SK-N-MC (cell line): ENCODE results near the gene SERPING1.

Experiments used
- DNase-seq: peaks from one replicate; pipeline ENCODE4 v3.0.0-alpha.2; 2011; ENCODE audit warnings: low read depth, low spot score
- H3K27ac ChIP-seq: fragments of 200-600 bp; sonication (generic); 2 replicates; pipeline ENCODE4 v1.5.1; 2016; ENCODE audit warnings: mixed run types
- H3K36me3 ChIP-seq: fragments of 200-600 bp; sonication (generic); 2 replicates; pipeline ENCODE4 v1.6.1; 2017; ENCODE audit warnings: antibody characterized with exemption, low read length, mixed read lengths; ENCODE audit not compliant: insufficient read depth
- H3K4me3 ChIP-seq: fragments of 200-600 bp; sonication (generic); 2 replicates; pipeline ENCODE4 v1.5.1; 2016
- H3K9ac ChIP-seq: fragments of 200-600 bp; sonication (generic); 2 replicates; pipeline ENCODE4 v1.8.0; 2017; ENCODE audit warnings: mixed run types, mixed read lengths; ENCODE audit not compliant: insufficient read length
- H3K9me3 ChIP-seq: fragments of 200-600 bp; sonication (generic); 2 replicates; pipeline ENCODE4 v1.6.1; 2017; ENCODE audit warnings: low read depth, mild to moderate bottlenecking, antibody characterized with exemption, low read length, moderate library complexity, mixed read lengths
- EZH2 ChIP-seq: fragments of 200-600 bp; sonication (generic); IDR thresholded peaks from one replicate; pipeline ENCODE4 v1.6.1; 2017; ENCODE audit warnings: antibody characterized with exemption
- FOXP2 ChIP-seq: optimal IDR thresholded peaks from 2 replicates; pipeline ENCODE3; 2011; ENCODE audit warnings: mild to moderate bottlenecking, moderate library complexity; ENCODE audit not compliant: insufficient read depth; ENCODE audit errors: extremely low read length, control extremely low read depth
- POLR2AphosphoS5 ChIP-seq: IDR thresholded peaks from 2 replicates; pipeline ENCODE4 v1.6.1; 2012; ENCODE audit warnings: mild to moderate bottlenecking, low read depth, low read length, borderline replicate concordance

SERPING1 gene

DNA sequence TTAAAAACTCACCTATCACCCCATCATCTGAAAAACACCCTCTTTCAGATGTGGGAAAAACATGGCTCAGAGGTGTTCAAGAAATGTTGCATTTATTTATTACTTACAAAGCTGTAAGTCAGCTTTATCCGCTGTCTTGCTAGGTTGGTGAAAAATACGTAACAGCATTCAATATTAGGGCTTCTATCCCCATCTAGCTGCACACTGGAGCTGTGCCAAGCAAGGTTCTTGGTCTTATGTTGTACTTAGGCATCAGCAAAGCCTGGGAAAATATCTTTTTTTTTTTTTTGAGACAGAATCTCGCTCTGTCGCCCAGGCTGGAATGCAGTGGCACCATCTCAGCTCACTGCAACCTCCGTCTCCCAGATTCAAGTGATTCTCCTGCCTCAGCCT, 7.5 kb downstream of the SERPING1 start:
- Histone ChIP-seq H3K27ac (no peak overlapping the region; the same call in 1 of the 2 replicates), H3K9ac (no peak overlapping the region), H3K4me3 (no peak overlapping the region), H3K36me3 (no peaks in the 10 kb centered on the region), H3K9me3 (no peaks in the 10 kb centered on the region)
- no peak for TF ChIP-seq POLR2AphosphoS5
- TF ChIP-seq FOXP2: no peak
- no peak for TF ChIP-seq EZH2
- no peak for DNase-seq

- TF ChIP-seq EZH2 (no peak), FOXP2 (no peak)
- Histone ChIP-seq H3K9ac (no peak overlapping the region), H3K9me3 (no peaks in the 10 kb centered on the region), H3K27ac (no peak overlapping the region), H3K36me3 (no peaks in the 10 kb centered on the region), H3K4me3 (no peak overlapping the region)
- no peak for DNase-seq
These were observed 12.7 kb downstream of the SERPING1 start for GRCh38 chr11:57610170-57610569.

GRCh38 chr11:57614234-57614772, 16.8 kb downstream of the SERPING1 start:
- Histone ChIP-seq H3K9ac (no peak overlapping the region), H3K4me3 (no peak overlapping the region), H3K36me3 (no peaks in the 10 kb centered on the region), H3K27ac (no peak overlapping the region), H3K9me3 (no peaks in the 10 kb centered on the region)
- no peak for DNase-seq
- TF ChIP-seq FOXP2: no peak
- no peak for TF ChIP-seq POLR2AphosphoS5
- no peak for TF ChIP-seq EZH2

- no peak for TF ChIP-seq EZH2
- TF ChIP-seq FOXP2: no peak
- TF ChIP-seq POLR2AphosphoS5: no peak
- Histone ChIP-seq H3K36me3 (no peaks in the 10 kb centered on the region), H3K9me3 (peaks cover 4% of the 10 kb centered on the region; the same call in 1 of the 2 replicates), H3K27ac (no peak overlapping the region), H3K4me3 (no peak overlapping the region), H3K9ac (no peak overlapping the region)
- DNase-seq: no peak
These were observed 17.8 kb downstream of the SERPING1 start for GRCh38 chr11:57615308-57615707.

DNA sequence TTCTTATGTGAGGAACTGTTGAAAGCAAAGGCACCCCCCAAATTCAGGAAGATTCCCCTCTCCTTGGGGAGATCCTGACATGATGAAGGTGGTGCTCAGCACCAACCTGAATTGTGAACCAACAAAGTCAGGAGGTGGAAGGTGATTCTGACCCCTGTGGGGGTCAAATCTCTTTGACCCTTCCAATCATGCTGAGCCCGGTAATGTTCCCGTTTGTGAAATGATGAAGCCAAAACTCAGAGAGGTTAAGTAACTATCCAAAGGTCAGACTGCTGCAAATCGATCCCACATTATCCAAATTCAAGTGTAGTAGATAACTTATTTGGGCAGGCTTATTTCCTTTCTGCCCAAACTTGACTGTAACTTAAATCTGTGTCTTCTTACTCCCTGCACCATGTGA, 19.1 kb downstream of the SERPING1 start:
- DNase-seq: no peak
- H3K4me3 ChIP-seq: no peak overlapping the region
- no peak overlapping the region for H3K27ac ChIP-seq
- no peaks in the 10 kb centered on the region for H3K36me3 ChIP-seq
- no peak for TF ChIP-seq EZH2
- TF ChIP-seq FOXP2: no peak
- TF ChIP-seq POLR2AphosphoS5: no peak
- H3K9ac ChIP-seq: no peak overlapping the region
- peaks cover 7% of the 10 kb centered on the region; the same call in 1 of the 2 replicates for H3K9me3 ChIP-seq

GRCh38 chr11:57618438-57618837, 21.0 kb downstream of the SERPING1 start:
- no peak overlapping the region for H3K27ac ChIP-seq
- no peaks in the 10 kb centered on the region for H3K36me3 ChIP-seq
- H3K9me3 ChIP-seq: peaks cover 7% of the 10 kb centered on the region; the same call in 1 of the 2 replicates
- DNase-seq: no peak
- no peak for TF ChIP-seq POLR2AphosphoS5
- TF ChIP-seq FOXP2: no peak
- TF ChIP-seq EZH2: no peak
- H3K4me3 ChIP-seq: no peak overlapping the region
- no peak overlapping the region for H3K9ac ChIP-seq

GRCh38 chr11:57619331-57619730, 21.8 kb downstream of the SERPING1 start:
- Histone ChIP-seq H3K9ac (no peak overlapping the region), H3K27ac (no peak overlapping the region), H3K36me3 (no peaks in the 10 kb centered on the region), H3K9me3 (peaks cover 7% of the 10 kb centered on the region; the same call in 1 of the 2 replicates), H3K4me3 (no peak overlapping the region)
- no peak for TF ChIP-seq POLR2AphosphoS5
- TF ChIP-seq FOXP2: no peak
- no peak for TF ChIP-seq EZH2
- DNase-seq: no peak

- Histone ChIP-seq H3K9ac (no peak overlapping the region), H3K27ac (no peak overlapping the region), H3K36me3 (no peaks in the 10 kb centered on the region), H3K4me3 (no peak overlapping the region), H3K9me3 (peaks cover 7% of the 10 kb centered on the region; the same call in 1 of the 2 replicates)
- TF ChIP-seq POLR2AphosphoS5 (no peak), EZH2 (no peak), FOXP2 (no peak)
- no peak for DNase-seq
These were observed 23.0 kb downstream of the SERPING1 start for GRCh38 chr11:57620467-57620866.

DNA sequence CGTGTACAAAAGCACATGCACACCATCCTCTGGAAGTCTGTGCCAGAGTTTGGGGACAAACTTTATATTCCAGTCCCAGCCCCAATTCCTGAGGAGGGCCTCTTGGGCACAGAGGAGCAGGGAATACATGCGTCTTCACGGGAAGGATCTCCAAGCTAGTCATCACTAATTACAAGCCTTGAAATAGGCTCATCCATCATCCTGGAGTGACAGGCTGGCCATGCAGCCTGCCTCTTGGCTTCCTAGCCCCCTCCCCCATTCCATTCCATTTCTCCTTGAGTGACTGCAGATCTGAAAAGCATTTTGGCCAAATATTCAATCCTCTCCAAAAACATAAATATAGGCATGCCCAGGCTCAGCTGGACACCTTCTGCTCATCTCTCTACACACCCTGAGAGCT, 24.8 kb downstream of the SERPING1 start:
- no peak for DNase-seq
- H3K27ac ChIP-seq: no peak overlapping the region
- no peaks in the 10 kb centered on the region for H3K36me3 ChIP-seq
- TF ChIP-seq FOXP2: no peak
- no peak for TF ChIP-seq EZH2
- peaks cover 7% of the 10 kb centered on the region; the same call in 1 of the 2 replicates for H3K9me3 ChIP-seq
- H3K4me3 ChIP-seq: no peak overlapping the region
- H3K9ac ChIP-seq: no peak overlapping the region

GRCh38 chr11:57624864-57625263, 27.4 kb downstream of the SERPING1 start:
- Histone ChIP-seq H3K9me3 (peaks cover 5% of the 10 kb centered on the region; the same call in 1 of the 2 replicates), H3K27ac (no peak overlapping the region), H3K4me3 (no peak overlapping the region), H3K9ac (no peak overlapping the region), H3K36me3 (no peaks in the 10 kb centered on the region)
- no peak for TF ChIP-seq POLR2AphosphoS5
- TF ChIP-seq FOXP2: no peak
- no peak for TF ChIP-seq EZH2
- DNase-seq: no peak
